GM23338 (cell line): Measurements from ENCODE around the gene PRCD. TPM values are rescaled to one million over a fixed set of nuclear protein-coding genes. Genes with fewer than 3 reads are reported as not detected.

Experiments
- ATAC-seq: fragments of 200-7000 bp; cut with Tn5 transposase; 3 replicates; pipeline ENCODE4 v1.9.1; 2020
- DNase-seq: peaks from one replicate; pipeline ENCODE4 v3.0.0-alpha.2; 2015; ENCODE audit warnings: low spot score
- H2AFZ ChIP-seq: fragments of 200-600 bp; sonication (generic); 2 replicates; pipeline ENCODE4 v1.8.0; 2016; ENCODE audit warnings: antibody characterized with exemption, mild to moderate bottlenecking, moderate library complexity
- H3F3A ChIP-seq: fragments of 200-600 bp; sonication (generic); replicated peaks from 2 replicates; pipeline ENCODE4 v1.8.0; 2017; ENCODE audit warnings: antibody characterized with exemption, mixed run types, low read depth
- H3K27ac ChIP-seq: fragments of 200-600 bp; sonication (generic); 2 replicates; pipeline ENCODE4 v1.6.1; 2016; ENCODE audit warnings: low read depth
- H3K27me3 ChIP-seq: fragments of 200-600 bp; sonication (generic); 2 replicates; pipeline ENCODE4 v1.8.0; 2016; ENCODE audit warnings: mild to moderate bottlenecking, mixed run types, moderate library complexity; ENCODE audit not compliant: insufficient read depth
- H3K36me3 ChIP-seq: fragments of 200-600 bp; sonication (generic); 2 replicates; pipeline ENCODE4 v1.8.0; 2016; ENCODE audit warnings: mild to moderate bottlenecking; ENCODE audit not compliant: insufficient read depth
- H3K4me1 ChIP-seq: fragments of 200-600 bp; sonication (generic); 2 replicates; pipeline ENCODE4 v1.8.0; 2016; ENCODE audit warnings: mild to moderate bottlenecking, moderate library complexity; ENCODE audit not compliant: insufficient read depth
- H3K4me2 ChIP-seq: fragments of 200-600 bp; sonication (generic); 2 replicates; pipeline ENCODE4 v1.7.1; 2017; ENCODE audit warnings: mixed run types
- H3K4me3 ChIP-seq: fragments of 200-600 bp; sonication (generic); 2 replicates; pipeline ENCODE4 v1.6.1; 2016; ENCODE audit warnings: mixed run types
- H3K79me2 ChIP-seq: fragments of 200-600 bp; sonication (generic); replicated peaks from 2 replicates; pipeline ENCODE4 v1.8.0; 2017; ENCODE audit warnings: mild to moderate bottlenecking; ENCODE audit not compliant: insufficient read depth
- H3K9me2 ChIP-seq: fragments of 200-600 bp; sonication (generic); 2 replicates; pipeline ENCODE4 v1.8.0; 2017; ENCODE audit not compliant: insufficient read depth
- H4K20me1 ChIP-seq: fragments of 200-600 bp; sonication (generic); replicated peaks from 2 replicates; pipeline ENCODE4 v1.8.0; 2017; ENCODE audit warnings: mild to moderate bottlenecking; ENCODE audit not compliant: insufficient read depth
- H3K27ac Mint-ChIP-seq: 2 replicates; pipeline ENCODE4 v1.8.0; 2020; ENCODE audit warnings: inconsistent platforms, mild to moderate bottlenecking, moderate library complexity, mixed read lengths
- H3K27me3 Mint-ChIP-seq: 3 replicates; pipeline ENCODE4 v1.8.0; 2022; ENCODE audit warnings: low read depth, mild to moderate bottlenecking, moderate library complexity, mixed read lengths, inconsistent platforms; ENCODE audit not compliant: insufficient read depth, poor library complexity
- H3K36me3 Mint-ChIP-seq: 3 replicates; pipeline ENCODE4 v1.8.0; 2021; ENCODE audit warnings: low read depth, mild to moderate bottlenecking, inconsistent platforms, moderate library complexity, mixed read lengths
- H3K4me1 Mint-ChIP-seq: 3 replicates; pipeline ENCODE4 v1.8.0; 2020; ENCODE audit warnings: mild to moderate bottlenecking, inconsistent platforms, mixed read lengths
- H3K4me3 Mint-ChIP-seq: 3 replicates; pipeline ENCODE4 v1.8.0; 2021; ENCODE audit warnings: moderate library complexity, mild to moderate bottlenecking, inconsistent platforms, mixed read lengths
- H3K9me3 Mint-ChIP-seq: 3 replicates; pipeline ENCODE4 v1.8.0; 2020; ENCODE audit warnings: moderate library complexity, mild to moderate bottlenecking, inconsistent platforms, mixed read lengths
- CREB1 ChIP-seq: fragments of 250-450 bp; sonication (Bioruptor Pico); IDR thresholded peaks from 2 replicates; pipeline ENCODE4 v1.5.0; 2020; ENCODE audit warnings: low read depth, mild to moderate bottlenecking, moderate library complexity
- CTCF ChIP-seq, 2 experiments: fragments of 200-600 bp in 1 of 2; sonication (generic) in 1 of 2; conservative IDR thresholded peaks; 2 replicates each; pipeline versions ENCODE4 v1.5.1 to v1.6.1; 2016 to 2017; ENCODE audit warnings: antibody characterized with exemption in 2 of 2, low read depth in 2 of 2, mild to moderate bottlenecking in 2 of 2, moderate library complexity in 1 of 2
- EZH2 ChIP-seq: fragments of 200-600 bp; sonication (generic); IDR thresholded peaks from one replicate; pipeline ENCODE4 v1.8.0; 2017; ENCODE audit warnings: antibody characterized with exemption, mild to moderate bottlenecking, low read depth; ENCODE audit not compliant: unreplicated experiment
- EZH2phosphoT487 ChIP-seq: fragments of 200-600 bp; sonication (generic); IDR thresholded peaks from one replicate; pipeline ENCODE4 v1.8.1; 2018; ENCODE audit warnings: antibody characterized with exemption; ENCODE audit not compliant: unreplicated experiment
- JUNB ChIP-seq: IDR thresholded peaks from one replicate; pipeline ENCODE4 v1.6.1; 2016; ENCODE audit warnings: antibody characterized with exemption; ENCODE audit not compliant: unreplicated experiment
- NANOG ChIP-seq: IDR thresholded peaks from 2 replicates; pipeline ENCODE4 v1.6.1; 2016; ENCODE audit warnings: antibody characterized with exemption, borderline replicate concordance
- POLR2AphosphoS5 ChIP-seq: IDR thresholded peaks from 2 replicates; pipeline ENCODE4 v1.6.1; 2016; ENCODE audit warnings: antibody characterized with exemption, low read depth
- STAT1 ChIP-seq: IDR thresholded peaks from one replicate; pipeline ENCODE4 v1.6.1; 2016; ENCODE audit warnings: antibody characterized with exemption; ENCODE audit not compliant: unreplicated experiment
- ZNF114 ChIP-seq: fragments of 250-450 bp; sonication (Bioruptor Pico); IDR thresholded peaks from 2 replicates; pipeline ENCODE4 v1.5.0; 2020; ENCODE audit warnings: mild to moderate bottlenecking, moderate library complexity
- polyA plus RNA-seq: library from polyadenylated mRNA; unstranded; fragments of >200 nt; fragmentation: Nextera tagmentation; extraction: Ambion mirVana; gene quantifications from 2 replicates; pipeline ENCODE4 v1.2.1, GENCODE V29; 2016
- total RNA-seq: library from RNA; depleted of rRNA; stranded (reverse); fragments of >200 nt; shearing (Covaris generic); gene quantifications from 2 replicates; pipeline ENCODE4 v1.2.3, GENCODE V29; 2014
- TF ChIP-seq, protein P1 (sequence below): IDR thresholded peaks from 2 replicates; pipeline ENCODE4 v1.6.1; 2016; ENCODE audit warnings: antibody characterized with exemption
- TF ChIP-seq, protein P2 (sequence below): IDR thresholded peaks from one replicate; pipeline ENCODE4 v1.6.1; 2018; ENCODE audit warnings: antibody characterized with exemption; ENCODE audit not compliant: unreplicated experiment

The PRCD gene
- total and polyA plus RNA-seq, 2 experiments from 2014 or later, result 0.38 to 1.6 TPM

DNA sequence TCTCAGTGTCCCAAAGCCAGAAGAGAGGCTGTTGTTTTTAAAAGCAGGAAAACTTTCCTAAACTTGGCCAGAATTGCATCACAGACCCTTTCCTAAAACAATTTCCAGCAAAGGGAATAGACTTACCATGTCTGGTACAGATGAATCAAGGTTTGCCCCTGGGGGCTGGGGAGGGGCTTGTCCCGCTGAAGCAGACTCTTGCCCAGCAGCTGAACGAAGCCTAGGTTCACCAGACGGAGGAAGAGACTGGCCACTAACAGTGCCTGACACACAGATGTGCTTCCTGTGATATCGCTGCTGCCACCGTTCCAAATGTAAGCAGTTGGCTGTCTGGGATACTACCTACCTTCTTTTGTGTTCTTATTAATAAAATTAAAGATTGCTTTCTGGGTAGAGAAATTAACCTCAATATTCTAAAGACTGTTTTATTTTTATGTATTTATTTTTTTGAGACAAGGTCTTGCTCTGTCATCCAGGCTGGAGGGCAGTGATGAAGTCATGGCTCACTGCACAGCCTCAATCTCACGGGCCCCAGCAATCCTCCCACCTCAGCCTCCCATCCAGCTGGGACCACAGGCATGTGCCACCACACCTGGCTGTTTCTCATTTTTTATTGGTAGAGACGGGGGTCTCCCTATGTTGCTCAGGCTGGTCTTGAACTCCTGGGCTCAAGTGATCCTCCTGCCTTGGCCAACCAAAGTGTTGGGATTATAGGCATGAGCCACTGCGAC lies 13.5 kb downstream of the PRCD start:
- no peak overlapping the region for H3K27ac Mint-ChIP-seq
- no peak for ATAC-seq

DNA sequence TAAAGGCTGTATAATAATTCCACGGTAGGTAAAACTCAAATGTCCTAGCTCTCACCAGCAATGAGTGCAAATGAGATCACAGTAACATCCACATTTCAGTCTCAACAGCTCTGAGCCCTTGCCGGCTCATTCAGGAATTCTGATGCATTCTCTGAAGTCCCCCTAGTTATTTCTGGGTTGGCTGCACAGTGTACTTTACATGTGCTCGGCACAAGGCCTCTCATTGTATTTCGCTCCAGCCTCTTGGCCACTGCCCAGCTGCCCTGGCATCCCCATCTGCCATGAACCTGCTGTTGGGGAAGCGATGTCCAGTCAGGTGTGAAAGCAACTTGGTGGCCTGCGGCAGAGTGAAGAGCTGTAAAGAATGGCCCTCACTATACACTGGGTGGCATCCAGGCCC lies 14.3 kb downstream of the PRCD start:
- peaks cover 5% of the 10 kb centered on the region for H4K20me1 ChIP-seq
- H3K27ac Mint-ChIP-seq, result no peak overlapping the region
- no peak overlapping the region for H3K27ac ChIP-seq
- H3K4me1 ChIP-seq, result peaks cover 4% of the 10 kb centered on the region; the same call in 1 of the 2 replicates
- H3K36me3 ChIP-seq, result no peaks in the 10 kb centered on the region
- H2AFZ ChIP-seq, result no peak overlapping the region
- H3K79me2 ChIP-seq, result peaks cover 16% of the 10 kb centered on the region
- H3K9me3 Mint-ChIP-seq, result no peaks in the 10 kb centered on the region
- H3F3A ChIP-seq, result peaks cover 6% of the 10 kb centered on the region
- H3K4me2 ChIP-seq, result no peak overlapping the region
- H3K9me2 ChIP-seq, result no peaks in the 10 kb centered on the region
- H3K36me3 Mint-ChIP-seq, result peaks cover 16% of the 10 kb centered on the region
- H3K4me3 Mint-ChIP-seq, result no peak overlapping the region
- H3K27me3 Mint-ChIP-seq, result peaks cover 19% of the 10 kb centered on the region
- H3K4me3 ChIP-seq, result no peak overlapping the region
- H3K27me3 ChIP-seq, result no peaks in the 10 kb centered on the region
- no peak for ATAC-seq
- H3K4me1 Mint-ChIP-seq, result peaks cover 24% of the 10 kb centered on the region
- DNase-seq, result no peak
- no peak for TF ChIP-seq EZH2phosphoT487
- TF ChIP-seq JUNB, result no peak
- no peak for TF ChIP-seq NANOG
- TF ChIP-seq ZNF114 (CRISPR knock-in tag), result no peak
- TF ChIP-seq, protein P1, sequence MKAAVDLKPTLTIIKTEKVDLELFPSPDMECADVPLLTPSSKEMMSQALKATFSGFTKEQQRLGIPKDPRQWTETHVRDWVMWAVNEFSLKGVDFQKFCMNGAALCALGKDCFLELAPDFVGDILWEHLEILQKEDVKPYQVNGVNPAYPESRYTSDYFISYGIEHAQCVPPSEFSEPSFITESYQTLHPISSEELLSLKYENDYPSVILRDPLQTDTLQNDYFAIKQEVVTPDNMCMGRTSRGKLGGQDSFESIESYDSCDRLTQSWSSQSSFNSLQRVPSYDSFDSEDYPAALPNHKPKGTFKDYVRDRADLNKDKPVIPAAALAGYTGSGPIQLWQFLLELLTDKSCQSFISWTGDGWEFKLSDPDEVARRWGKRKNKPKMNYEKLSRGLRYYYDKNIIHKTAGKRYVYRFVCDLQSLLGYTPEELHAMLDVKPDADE, result no peak
- no peak for TF ChIP-seq CTCF (conservative IDR thresholded peaks at IDR 0.05; ENCODE audit: low read depth in 2 of 2)
- no peak for TF ChIP-seq POLR2AphosphoS5
- no peak for TF ChIP-seq STAT1
- TF ChIP-seq EZH2, result no peak
- no peak for TF ChIP-seq CREB1 (CRISPR knock-in tag)

More for the DNA sequence above, 13.5 kb downstream of the PRCD start:
- Mint-ChIP-seq H3K4me1 (peaks cover 18% of the 10 kb centered on the region), H3K4me3 (no peak overlapping the region), H3K27me3 (peaks cover 19% of the 10 kb centered on the region), H3K9me3 (no peaks in the 10 kb centered on the region), H3K36me3 (peaks cover 8% of the 10 kb centered on the region; the same call in 2 of the 3 replicates)
- no peaks in the 10 kb centered on the region for H4K20me1 ChIP-seq
- no peaks in the 10 kb centered on the region for H3K36me3 ChIP-seq
- peaks cover 8% of the 10 kb centered on the region for H3K79me2 ChIP-seq
- DNase-seq, result no peak
- H3K4me1 ChIP-seq, result no peaks in the 10 kb centered on the region
- H3K9me2 ChIP-seq, result no peaks in the 10 kb centered on the region
- H3K27ac ChIP-seq, result no peak overlapping the region
- TF ChIP-seq, protein P1, result no peak
- TF ChIP-seq CREB1 (CRISPR knock-in tag), result no peak
- TF ChIP-seq POLR2AphosphoS5, result no peak
- TF ChIP-seq, protein P2, sequence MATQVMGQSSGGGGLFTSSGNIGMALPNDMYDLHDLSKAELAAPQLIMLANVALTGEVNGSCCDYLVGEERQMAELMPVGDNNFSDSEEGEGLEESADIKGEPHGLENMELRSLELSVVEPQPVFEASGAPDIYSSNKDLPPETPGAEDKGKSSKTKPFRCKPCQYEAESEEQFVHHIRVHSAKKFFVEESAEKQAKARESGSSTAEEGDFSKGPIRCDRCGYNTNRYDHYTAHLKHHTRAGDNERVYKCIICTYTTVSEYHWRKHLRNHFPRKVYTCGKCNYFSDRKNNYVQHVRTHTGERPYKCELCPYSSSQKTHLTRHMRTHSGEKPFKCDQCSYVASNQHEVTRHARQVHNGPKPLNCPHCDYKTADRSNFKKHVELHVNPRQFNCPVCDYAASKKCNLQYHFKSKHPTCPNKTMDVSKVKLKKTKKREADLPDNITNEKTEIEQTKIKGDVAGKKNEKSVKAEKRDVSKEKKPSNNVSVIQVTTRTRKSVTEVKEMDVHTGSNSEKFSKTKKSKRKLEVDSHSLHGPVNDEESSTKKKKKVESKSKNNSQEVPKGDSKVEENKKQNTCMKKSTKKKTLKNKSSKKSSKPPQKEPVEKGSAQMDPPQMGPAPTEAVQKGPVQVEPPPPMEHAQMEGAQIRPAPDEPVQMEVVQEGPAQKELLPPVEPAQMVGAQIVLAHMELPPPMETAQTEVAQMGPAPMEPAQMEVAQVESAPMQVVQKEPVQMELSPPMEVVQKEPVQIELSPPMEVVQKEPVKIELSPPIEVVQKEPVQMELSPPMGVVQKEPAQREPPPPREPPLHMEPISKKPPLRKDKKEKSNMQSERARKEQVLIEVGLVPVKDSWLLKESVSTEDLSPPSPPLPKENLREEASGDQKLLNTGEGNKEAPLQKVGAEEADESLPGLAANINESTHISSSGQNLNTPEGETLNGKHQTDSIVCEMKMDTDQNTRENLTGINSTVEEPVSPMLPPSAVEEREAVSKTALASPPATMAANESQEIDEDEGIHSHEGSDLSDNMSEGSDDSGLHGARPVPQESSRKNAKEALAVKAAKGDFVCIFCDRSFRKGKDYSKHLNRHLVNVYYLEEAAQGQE, result no peak
- no peaks in the 10 kb centered on the region for H3K27me3 ChIP-seq
- H3F3A ChIP-seq, result no peaks in the 10 kb centered on the region; the same call in none of the 2 replicates
- no peak overlapping the region for H3K4me3 ChIP-seq
- H2AFZ ChIP-seq, result no peak overlapping the region
- no peak overlapping the region for H3K4me2 ChIP-seq
